Keratinocyte (primary cell): ENCODE measurements around the gene CENPF. TPM values are rescaled to one million over a fixed set of nuclear protein-coding genes. Genes with fewer than 3 reads are reported as not detected.

Source experiments
- DNase-seq: peaks from one replicate; pipeline ENCODE4 v3.0.0-alpha.2; 2011; ENCODE audit warnings: low read depth, missing footprints, low spot score
- FAIRE-seq: peaks from 2 replicates; lab custom pipeline; 2011; peaks lifted over from hg19 to GRCh38; lab: Jason Lieb, UNC
- H2AFZ ChIP-seq: 2 replicates; pipeline ENCODE4 v1.6.0; 2012; ENCODE audit warnings: low read length, control low read depth, inconsistent platforms; ENCODE audit not compliant: control insufficient read depth
- H3K27ac ChIP-seq: 2 replicates; pipeline ENCODE4 v1.5.1; 2011; ENCODE audit warnings: low read length; ENCODE audit not compliant: control insufficient read depth, insufficient read depth
- H3K27me3 ChIP-seq: 3 replicates; pipeline ENCODE4 v1.6.0; 2011; ENCODE audit warnings: low read length; ENCODE audit not compliant: control insufficient read depth, insufficient read depth; ENCODE audit errors: extremely low read depth
- H3K36me3 ChIP-seq, 2 experiments: 2 replicates in 1 of 2; 3 replicates in 1 of 2; pipeline ENCODE4 v1.5.1; 2011; ENCODE audit warnings: low read length in 2 of 2, mild to moderate bottlenecking in 1 of 2; ENCODE audit not compliant: control insufficient read depth in 2 of 2, insufficient read depth in 2 of 2; ENCODE audit errors: extremely low read depth in 1 of 2
- H3K4me1 ChIP-seq: 3 replicates; pipeline ENCODE4 v1.5.1; 2011; ENCODE audit warnings: low read length; ENCODE audit not compliant: control insufficient read depth, insufficient read depth; ENCODE audit errors: extremely low read depth
- H3K4me2 ChIP-seq: 3 replicates; pipeline ENCODE4 v1.6.0; 2011; ENCODE audit warnings: low read depth, low read length; ENCODE audit not compliant: control insufficient read depth, insufficient read depth; ENCODE audit errors: extremely low read depth
- H3K4me3 ChIP-seq, 3 experiments: fragments of 200-600 bp in 1 of 3; sonication (generic) in 1 of 3; 2 replicates in 2 of 3; 3 replicates in 1 of 3; pipeline ENCODE4 v1.5.1; 2011 to 2016; ENCODE audit warnings: low read length in 3 of 3, mild to moderate bottlenecking in 3 of 3, control low read depth in 2 of 3, inconsistent platforms in 1 of 3, low read depth in 1 of 3, mixed read lengths in 1 of 3, mixed run types in 1 of 3, moderate library complexity in 1 of 3; ENCODE audit not compliant: control insufficient read depth in 2 of 3, insufficient read depth in 2 of 3; ENCODE audit errors: extremely low read depth in 1 of 3
- H3K79me2 ChIP-seq: 2 replicates; pipeline ENCODE4 v1.6.0; 2012; ENCODE audit warnings: low read length; ENCODE audit not compliant: control insufficient read depth, insufficient read depth
- H3K9ac ChIP-seq: 3 replicates; pipeline ENCODE4 v1.6.0; 2011; ENCODE audit warnings: low read length; ENCODE audit not compliant: control insufficient read depth, insufficient read depth; ENCODE audit errors: extremely low read depth
- H3K9me1 ChIP-seq: 3 replicates; pipeline ENCODE4 v1.6.0; 2011; ENCODE audit warnings: low read length; ENCODE audit not compliant: control insufficient read depth, insufficient read depth; ENCODE audit errors: extremely low read depth
- H3K9me3 ChIP-seq: 2 replicates; pipeline ENCODE4 v1.5.1; 2012; ENCODE audit warnings: low read depth, low read length; ENCODE audit not compliant: control insufficient read depth
- H4K20me1 ChIP-seq: 3 replicates; pipeline ENCODE4 v1.6.0; 2011; ENCODE audit warnings: low read length; ENCODE audit not compliant: control insufficient read depth, insufficient read depth; ENCODE audit errors: extremely low read depth
- EZH2 ChIP-seq: IDR thresholded peaks from one replicate; pipeline ENCODE4 v1.6.1; 2012; ENCODE audit warnings: inconsistent platforms, mild to moderate bottlenecking, low read length, moderate library complexity
- dilution Hi-C: fragments of 300-500 bp; cut with MboI; formaldehyde crosslinking; loops from one replicate; pipeline ENCODE4 v1.7.0; 2020; ENCODE audit warnings: low sequenced_read_pairs; ENCODE audit not compliant: extremely low pct_ligation_motif_present
- polyA plus RNA-seq, 5 experiments: library from polyadenylated mRNA; depleted of rRNA in 3 of 5; stranded (reverse) in 3 of 5; stranded (forward) in 1 of 5; unstranded in 1 of 5; fragments of >200 nt; gene quantifications; 1 replicate in 1 of 5; 2 replicates in 3 of 5; 3 replicates in 1 of 5; pipeline versions ENCODE4 v1.2.1 to v1.2.3, GENCODE V29; 2011 to 2012; ENCODE audit warnings: missing spikeins in 2 of 5, low read depth in 1 of 5, low replicate concordance in 1 of 5
- TF ChIP-seq, protein P1 (sequence below), 3 experiments: IDR thresholded peaks in 1 of 3; conservative IDR thresholded peaks in 1 of 3; optimal IDR thresholded peaks in 1 of 3; 2 replicates in 2 of 3; 3 replicates in 1 of 3; pipeline versions ENCODE3 to v1.5.1; 2011; ENCODE audit warnings: low read length in 3 of 3, mild to moderate bottlenecking in 3 of 3, moderate library complexity in 2 of 3, control low read depth in 1 of 3, inconsistent platforms in 1 of 3; ENCODE audit not compliant: insufficient read depth in 2 of 3; ENCODE audit errors: extremely low read depth in 1 of 3

CENPF gene
- polyA plus RNA-seq, 1 donor (not counting 4 experiments of a cell fraction or from before 2014, with no cell fraction given): 14.4 TPM

DNA sequence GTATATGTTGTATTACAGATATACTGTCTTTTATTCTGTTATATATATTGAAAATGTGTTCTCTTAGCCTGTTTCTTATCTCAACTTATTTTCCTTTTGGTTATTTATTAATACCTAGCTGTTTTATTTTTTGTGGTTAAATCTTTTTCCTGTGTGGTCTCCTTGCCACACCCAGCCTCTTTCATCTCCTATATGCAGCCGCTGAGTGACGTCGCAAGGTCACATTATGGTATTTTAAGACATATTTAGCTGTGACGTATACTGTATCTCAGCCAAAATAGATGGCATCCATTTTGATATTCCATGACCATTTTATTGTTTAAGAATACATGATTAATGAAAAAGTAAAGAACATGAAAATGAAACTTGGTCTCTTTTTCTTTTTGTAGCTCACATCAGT, 29.1 kb downstream of the CENPF start:
- no peak overlapping the region for H3K4me2 ChIP-seq
- H3K79me2 ChIP-seq: no peaks in the 10 kb centered on the region
- no peak for TF ChIP-seq EZH2
- TF ChIP-seq, protein P1, sequence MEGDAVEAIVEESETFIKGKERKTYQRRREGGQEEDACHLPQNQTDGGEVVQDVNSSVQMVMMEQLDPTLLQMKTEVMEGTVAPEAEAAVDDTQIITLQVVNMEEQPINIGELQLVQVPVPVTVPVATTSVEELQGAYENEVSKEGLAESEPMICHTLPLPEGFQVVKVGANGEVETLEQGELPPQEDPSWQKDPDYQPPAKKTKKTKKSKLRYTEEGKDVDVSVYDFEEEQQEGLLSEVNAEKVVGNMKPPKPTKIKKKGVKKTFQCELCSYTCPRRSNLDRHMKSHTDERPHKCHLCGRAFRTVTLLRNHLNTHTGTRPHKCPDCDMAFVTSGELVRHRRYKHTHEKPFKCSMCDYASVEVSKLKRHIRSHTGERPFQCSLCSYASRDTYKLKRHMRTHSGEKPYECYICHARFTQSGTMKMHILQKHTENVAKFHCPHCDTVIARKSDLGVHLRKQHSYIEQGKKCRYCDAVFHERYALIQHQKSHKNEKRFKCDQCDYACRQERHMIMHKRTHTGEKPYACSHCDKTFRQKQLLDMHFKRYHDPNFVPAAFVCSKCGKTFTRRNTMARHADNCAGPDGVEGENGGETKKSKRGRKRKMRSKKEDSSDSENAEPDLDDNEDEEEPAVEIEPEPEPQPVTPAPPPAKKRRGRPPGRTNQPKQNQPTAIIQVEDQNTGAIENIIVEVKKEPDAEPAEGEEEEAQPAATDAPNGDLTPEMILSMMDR (optimal IDR thresholded peaks at IDR 0.05 in 1 of 3, IDR thresholded peaks at IDR 0.05 in 1 of 3, conservative IDR thresholded peaks at IDR 0.05 in 1 of 3; ENCODE audit: extremely low read depth in 1 of 3, insufficient read depth in 2 of 3, low read length in 3 of 3): no peak
- dilution Hi-C loops: no loop called here
- H3K27ac ChIP-seq: no peak overlapping the region
- no peaks in the 10 kb centered on the region for H3K9me1 ChIP-seq
- H3K27me3 ChIP-seq: no peaks in the 10 kb centered on the region
- no peak for FAIRE-seq
- DNase-seq: no peak
- H2AFZ ChIP-seq: no peak overlapping the region
- H4K20me1 ChIP-seq: no peaks in the 10 kb centered on the region
- peaks cover 4 to 16% of the 10 kb centered on the region in 2 experiments for H3K36me3 ChIP-seq
- H3K9me3 ChIP-seq: no peaks in the 10 kb centered on the region
- H3K4me3 ChIP-seq: no peak overlapping the region
- H3K4me1 ChIP-seq: no peaks in the 10 kb centered on the region
- no peak overlapping the region for H3K9ac ChIP-seq

DNA sequence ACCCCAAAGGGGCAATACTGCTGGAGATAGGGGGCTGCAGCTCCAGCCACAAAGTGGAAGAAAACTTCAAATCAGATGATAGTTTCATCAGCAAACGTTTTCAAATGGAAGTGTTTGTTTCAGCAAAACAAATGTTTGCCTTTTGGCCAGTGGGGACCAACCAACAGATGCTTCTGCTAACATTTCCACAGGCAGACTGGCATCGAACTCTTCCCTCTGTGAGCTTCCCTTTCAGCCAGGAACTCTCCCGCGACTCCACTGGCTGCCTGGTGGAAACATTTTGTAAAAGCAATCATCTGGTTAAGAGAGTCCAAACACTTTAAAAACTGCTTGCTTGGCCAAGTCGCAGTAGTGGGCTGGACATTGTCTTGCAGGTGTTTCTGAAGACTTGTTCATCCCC, 30.7 kb downstream of the CENPF start:
- Histone ChIP-seq H2AFZ (no peak overlapping the region), H3K4me1 (no peaks in the 10 kb centered on the region), H3K9me1 (no peaks in the 10 kb centered on the region), H3K9ac (no peak overlapping the region), H3K9me3 (no peaks in the 10 kb centered on the region), H3K4me2 (no peak overlapping the region), H3K4me3 (no peak overlapping the region), H3K27ac (no peak overlapping the region), H3K36me3 (peaks cover 4 to 16% of the 10 kb centered on the region in 2 experiments), H4K20me1 (no peaks in the 10 kb centered on the region), H3K79me2 (no peaks in the 10 kb centered on the region), H3K27me3 (no peaks in the 10 kb centered on the region)
- FAIRE-seq: no peak
- TF ChIP-seq EZH2: no peak
- TF ChIP-seq, protein P1 (optimal IDR thresholded peaks at IDR 0.05 in 1 of 3, IDR thresholded peaks at IDR 0.05 in 1 of 3, conservative IDR thresholded peaks at IDR 0.05 in 1 of 3; ENCODE audit: extremely low read depth in 1 of 3, insufficient read depth in 2 of 3, low read length in 3 of 3): no peak
- DNase-seq: no peak
- dilution Hi-C loops: no loop called here
